HepG2 (cell line): Measurements from ENCODE around the gene NR2F1-AS1. TPM values are rescaled to one million over a fixed set of nuclear protein-coding genes. Genes with fewer than 3 reads are reported as not detected.

ENCODE experiments used
- ATAC-seq: fragments of 200-7000 bp; cut with Tn5 transposase; 3 replicates; pipeline ENCODE4 v1.9.1; 2020; ENCODE audit warnings: mild to moderate bottlenecking, moderate library complexity
- BruUV-seq: library from RNA; stranded (reverse); fragments of 400-500 nt; replicated peaks from 2 replicates; lab custom pipeline; 2021; lab: Mats Ljungman, UMichigan
- CTCF ChIA-PET: fragments of 300-600 bp; formaldehyde crosslinking; extraction: SDS; loops from one replicate; lab custom pipeline; 2021; ENCODE audit warnings: low total read pairs, inconsistent platforms, low intra/inter-chr PET ratio; lab: Yijun Ruan, JAX
- POLR2A ChIA-PET: fragments of 350-600 bp; sonication (Branson Sonifier 250); formaldehyde crosslinking; loops from one replicate; lab custom pipeline; 2020; ENCODE audit warnings: antibody characterized with exemption, inconsistent platforms; lab: Yijun Ruan, JAX
- DNase-seq: peaks from one replicate; pipeline ENCODE4 v3.0.0-alpha.2; 2015; ENCODE audit warnings: low spot score
- FAIRE-seq: peaks from 3 replicates; lab custom pipeline; 2011; peaks lifted over from hg19 to GRCh38; lab: Jason Lieb, UNC
- H2AFZ ChIP-seq: one replicate; pipeline ENCODE4 v1.6.1; 2011; ENCODE audit warnings: low read length, inconsistent platforms
- H3K27ac ChIP-seq: fragments of 300-600 bp; 3 replicates; pipeline ENCODE4 v1.8.0; 2011; ENCODE audit warnings: mixed run types, mild to moderate bottlenecking, mixed read lengths, low read length, inconsistent platforms; ENCODE audit not compliant: insufficient read depth; ENCODE audit errors: extremely low read length
- H3K27me3 ChIP-seq, 2 experiments: fragments of 200-600 bp in 1 of 2; 2 replicates in 1 of 2; 3 replicates in 1 of 2; pipeline versions ENCODE4 v1.6.0 to v1.8.0; 2011; ENCODE audit warnings: low read length in 2 of 2, mild to moderate bottlenecking in 2 of 2, moderate library complexity in 2 of 2, inconsistent platforms in 1 of 2; ENCODE audit not compliant: insufficient read depth in 2 of 2, control insufficient read depth in 1 of 2
- H3K36me3 ChIP-seq, 2 experiments: fragments of 200-600 bp in 1 of 2; replicated peaks in 1 of 2; 2 replicates in 1 of 2; 3 replicates in 1 of 2; pipeline versions ENCODE4 v1.5.1 to v1.8.0; 2011; ENCODE audit warnings: low read length in 2 of 2, inconsistent platforms in 1 of 2; ENCODE audit not compliant: insufficient read depth in 2 of 2, control insufficient read depth in 1 of 2
- H3K4me1 ChIP-seq: 2 replicates; pipeline ENCODE4 v1.5.1; 2012; ENCODE audit warnings: low read length, inconsistent platforms; ENCODE audit not compliant: insufficient read depth
- H3K4me2 ChIP-seq: 2 replicates; pipeline ENCODE4 v1.6.0; 2011; ENCODE audit warnings: low read depth, low read length, inconsistent platforms
- H3K4me3 ChIP-seq, 3 experiments: fragments of 200-600 bp in 1 of 3; sonication (generic), shearing (Covaris generic) in 1 of 3; replicated peaks in 1 of 3; 2 replicates each; pipeline ENCODE4 v1.5.1; 2011 to 2016; ENCODE audit warnings: low read length in 3 of 3, inconsistent platforms in 2 of 3, low read depth in 2 of 3, mild to moderate bottlenecking in 2 of 3, control low read depth in 1 of 3, mixed read lengths in 1 of 3; ENCODE audit not compliant: insufficient read depth in 1 of 3
- H3K79me2 ChIP-seq: one replicate; pipeline ENCODE4 v1.6.1; 2011; ENCODE audit warnings: low read length, inconsistent platforms; ENCODE audit not compliant: insufficient read depth
- H3K9ac ChIP-seq: 2 replicates; pipeline ENCODE4 v1.6.0; 2011; ENCODE audit warnings: mild to moderate bottlenecking, low read depth, low read length, inconsistent platforms; ENCODE audit not compliant: insufficient read depth
- H3K9me3 ChIP-seq: 2 replicates; pipeline ENCODE4 v1.5.1; 2012; ENCODE audit warnings: mild to moderate bottlenecking, low read length
- H4K20me1 ChIP-seq: 2 replicates; pipeline ENCODE4 v1.6.0; 2011; ENCODE audit warnings: inconsistent platforms, mild to moderate bottlenecking, low read length, moderate library complexity; ENCODE audit not compliant: insufficient read depth
- ARID4A ChIP-seq: sonication (generic); formaldehyde crosslinking; IDR thresholded peaks from 2 replicates; pipeline ENCODE4 v1.5.0; 2020; ENCODE audit warnings: mild to moderate bottlenecking, missing genetic modification reagents, borderline replicate concordance
- FOXP1 ChIP-seq, 2 experiments: fragments of 450-650 bp in 1 of 2; IDR thresholded peaks; 2 replicates each; pipeline ENCODE4 v1.6.1; 2017 to 2018; ENCODE audit warnings: antibody characterized with exemption in 1 of 2
- NPAS2 ChIP-seq: sonication (generic); formaldehyde crosslinking; IDR thresholded peaks from 2 replicates; pipeline ENCODE4 v1.8.0; 2022; ENCODE audit warnings: mild to moderate bottlenecking, missing genetic modification reagents, borderline replicate concordance
- ZBTB46 ChIP-seq: sonication (generic); formaldehyde crosslinking; IDR thresholded peaks from 2 replicates; pipeline ENCODE4 v1.4.0; 2020; ENCODE audit warnings: mild to moderate bottlenecking, missing genetic modification reagents, borderline replicate concordance
- ZNF143 ChIP-seq: sonication (generic); formaldehyde crosslinking; IDR thresholded peaks from 2 replicates; pipeline ENCODE4 v1.4.0; 2020; ENCODE audit warnings: missing genetic modification reagents
- ZNF292 ChIP-seq: sonication (generic); formaldehyde crosslinking; IDR thresholded peaks from 2 replicates; pipeline ENCODE4 v1.8.1; 2022; ENCODE audit warnings: mild to moderate bottlenecking, low read depth, missing genetic modification reagents, borderline replicate concordance
- ZNF34 ChIP-seq: sonication (generic); formaldehyde crosslinking; IDR thresholded peaks from 2 replicates; pipeline ENCODE4 v1.4.0; 2020; ENCODE audit warnings: mild to moderate bottlenecking, missing genetic modification reagents, borderline replicate concordance
- ZNF343 ChIP-seq: sonication (generic); formaldehyde crosslinking; IDR thresholded peaks from 2 replicates; pipeline ENCODE4 v1.4.0; 2020; ENCODE audit warnings: mild to moderate bottlenecking, missing genetic modification reagents
- ZNF430 ChIP-seq: sonication (generic); formaldehyde crosslinking; IDR thresholded peaks from 2 replicates; pipeline ENCODE4 v1.9.0; 2021; ENCODE audit warnings: mild to moderate bottlenecking, missing genetic modification reagents
- ZNF510 ChIP-seq: sonication (generic); formaldehyde crosslinking; IDR thresholded peaks from 2 replicates; pipeline ENCODE4 v1.4.0; 2020; ENCODE audit warnings: low read depth, mild to moderate bottlenecking, missing genetic modification reagents
- ZNF772 ChIP-seq: sonication (generic); formaldehyde crosslinking; IDR thresholded peaks from 2 replicates; pipeline ENCODE4 v1.5.0; 2020; ENCODE audit warnings: mild to moderate bottlenecking, missing genetic modification reagents
- ZSCAN5A ChIP-seq: sonication (generic); formaldehyde crosslinking; IDR thresholded peaks from 2 replicates; pipeline ENCODE4 v1.8.0; 2022; ENCODE audit warnings: mild to moderate bottlenecking, missing genetic modification reagents, borderline replicate concordance
- WGBS: methylation state at CpG from one replicate; pipeline ENCODE4 v1.1.6; 2017; ENCODE audit warnings: low lambda C conversion rate; 5-methylcytosine and 5-hydroxymethylcytosine counted together
- in situ Hi-C: cut with HindIII; loops from 2 replicates; pipeline ENCODE4 v1.10.0; 2017; ENCODE audit warnings: low pct_unique_long_range_greater_than_20kb; ENCODE audit not compliant: extremely low pct_ligation_motif_present
- intact Hi-C: fragments of 100-400 bp; cut with micrococcal nuclease; formaldehyde crosslinking; loops from one replicate; pipeline ENCODE4 v1.10.0; 2022; ENCODE audit not compliant: unreplicated experiment
- polyA plus RNA-seq, 8 experiments: library from polyadenylated mRNA; depleted of rRNA in 3 of 8; stranded (reverse) in 7 of 8; unstranded in 1 of 8; fragments of >200 nt; fragmentation: Illumina TruSeq in 4 of 8; extraction: Trizol in 4 of 8; gene quantifications; 2 replicates each; pipeline versions ENCODE4 v1.2.1 to v1.2.3, GENCODE V29; 2011 to 2016; ENCODE audit warnings: low read depth in 4 of 8, missing spikeins in 1 of 8, mixed read lengths in 1 of 8; ENCODE audit not compliant: insufficient read depth in 1 of 8
- total RNA-seq, 5 experiments: library from RNA; depleted of rRNA; stranded (reverse); fragments of >200 nt; fragmentation: Illumina TruSeq; extraction: Trizol; gene quantifications; 2 replicates each; pipeline ENCODE4 v1.2.3, GENCODE V29; 2016; ENCODE audit warnings: low read depth in 1 of 5

Gene NR2F1-AS1
- total and polyA plus RNA-seq, 2 of the 13 experiments (the other 11 are each of a cell fraction or from before 2014, with no cell fraction given) = 2.8 TPM

- CTCF ChIA-PET = no interaction called here
- H3K27ac ChIP-seq = peak within 1 kb of the TSS; percentile 92
- peaks cover 26% of the 10 kb centered on the region for H3K4me1 ChIP-seq
- H4K20me1 ChIP-seq = peaks cover 19% of the 10 kb centered on the region; the same call in 1 of the 2 replicates
- under 1% methylated on average over 21 of the region's 21 CpGs for WGBS
- H3K9ac ChIP-seq = peak within 1 kb of the TSS; percentile 86
- peaks cover 2 to 7% of the 10 kb centered on the region in 2 experiments; a peak in 2 of 5 replicates for H3K36me3 ChIP-seq
- peaks cover 3 to 22% of the 10 kb centered on the region in 2 experiments; a peak in 3 of 5 replicates for H3K27me3 ChIP-seq
- H3K4me2 ChIP-seq = peak within 1 kb of the TSS; percentile 97
- peak; percentile 99 for DNase-seq
- peak; percentile 96 for FAIRE-seq
- intact Hi-C loops (loop anchor here (1.0 to 5.0 kb wide), 11 partner anchors 24 to 696 kb away; a partner anchor contains a TSS), in situ Hi-C loops (loop anchor here (5.0 to 10.0 kb wide), 3 partner anchors 209 to 696 kb away; no protein-coding TSS in a partner anchor)
- BruUV-seq = no TSS peak
- no peaks in the 10 kb centered on the region for H3K9me3 ChIP-seq
- no peak within 1 kb of the TSS for H2AFZ ChIP-seq
- peak within 1 kb of the TSS; percentile 90 to 96 (median 95) for H3K4me3 ChIP-seq
- peaks cover 34% of the 10 kb centered on the region for H3K79me2 ChIP-seq
- peak; percentile 77 for ATAC-seq
- POLR2A ChIA-PET = interaction anchor here (0.6 to 1.6 kb wide), 19 partner anchors 9 to 697 kb away, joined by 3 to 13 read pairs (median 3); no protein-coding TSS in a partner anchor
- TF ChIP-seq ZNF292 = 0 out of 2 replicates have a peak, but pooled peaks have one; percentile 20
- 0 out of 2 replicates have a peak, but pooled peaks have one; percentile 32 for TF ChIP-seq ZNF343 (CRISPR knock-in tag)
- 0 out of 2 replicates have a peak, but pooled peaks have one; percentile 80 for TF ChIP-seq ZNF510 (CRISPR knock-in tag)
- peak; percentile 89; the same call in 1 of the 2 replicates for TF ChIP-seq ZSCAN5A (CRISPR knock-in tag)
- TF ChIP-seq ARID4A = peak; percentile 70; the same call in 1 of the 2 replicates
- peak; percentile 87 for TF ChIP-seq ZNF430 (CRISPR knock-in tag)
- TF ChIP-seq FOXP1 (IDR thresholded peaks at IDR 0.05) = peak; percentile 79
- peak; percentile 79 for TF ChIP-seq FOXP1 (CRISPR knock-in tag; IDR thresholded peaks at IDR 0.05)
- no peak for TF ChIP-seq NPAS2
- TF ChIP-seq ZNF772 (CRISPR knock-in tag) = peak; percentile 41; the same call in 1 of the 2 replicates
- peak; percentile 34; the same call in 1 of the 2 replicates for TF ChIP-seq ZBTB46
- TF ChIP-seq ZNF34 = peak; percentile 88; the same call in 1 of the 2 replicates
- no peak for TF ChIP-seq ZNF143 (CRISPR knock-in tag)
These were observed 1.8 kb upstream of the NR2F1-AS1 start, which contains the start of gene NR2F1 for GRCh38 chr5:93582677-93583438. Gene NR2F1 (plus strand): TSS chr5:93583222. CDS start chr5:93585024, 1,802 bp downstream.
